GM23338 (cell line): ENCODE data around the gene NDUFA7. TPM values are rescaled to one million over a fixed set of nuclear protein-coding genes. Genes with fewer than 3 reads are reported as not detected.

ENCODE experiments used
- ATAC-seq: fragments of 200-7000 bp; cut with Tn5 transposase; 3 replicates; pipeline ENCODE4 v1.9.1; 2020
- DNase-seq: peaks from one replicate; pipeline ENCODE4 v3.0.0-alpha.2; 2015; ENCODE audit warnings: low spot score
- H2AFZ ChIP-seq: fragments of 200-600 bp; sonication (generic); 2 replicates; pipeline ENCODE4 v1.8.0; 2016; ENCODE audit warnings: antibody characterized with exemption, mild to moderate bottlenecking, moderate library complexity
- H3F3A ChIP-seq: fragments of 200-600 bp; sonication (generic); replicated peaks from 2 replicates; pipeline ENCODE4 v1.8.0; 2017; ENCODE audit warnings: antibody characterized with exemption, mixed run types, low read depth
- H3K27ac ChIP-seq: fragments of 200-600 bp; sonication (generic); 2 replicates; pipeline ENCODE4 v1.6.1; 2016; ENCODE audit warnings: low read depth
- H3K27me3 ChIP-seq: fragments of 200-600 bp; sonication (generic); 2 replicates; pipeline ENCODE4 v1.8.0; 2016; ENCODE audit warnings: mild to moderate bottlenecking, mixed run types, moderate library complexity; ENCODE audit not compliant: insufficient read depth
- H3K36me3 ChIP-seq: fragments of 200-600 bp; sonication (generic); 2 replicates; pipeline ENCODE4 v1.8.0; 2016; ENCODE audit warnings: mild to moderate bottlenecking; ENCODE audit not compliant: insufficient read depth
- H3K4me1 ChIP-seq: fragments of 200-600 bp; sonication (generic); 2 replicates; pipeline ENCODE4 v1.8.0; 2016; ENCODE audit warnings: mild to moderate bottlenecking, moderate library complexity; ENCODE audit not compliant: insufficient read depth
- H3K4me2 ChIP-seq: fragments of 200-600 bp; sonication (generic); 2 replicates; pipeline ENCODE4 v1.7.1; 2017; ENCODE audit warnings: mixed run types
- H3K4me3 ChIP-seq: fragments of 200-600 bp; sonication (generic); 2 replicates; pipeline ENCODE4 v1.6.1; 2016; ENCODE audit warnings: mixed run types
- H3K79me2 ChIP-seq: fragments of 200-600 bp; sonication (generic); replicated peaks from 2 replicates; pipeline ENCODE4 v1.8.0; 2017; ENCODE audit warnings: mild to moderate bottlenecking; ENCODE audit not compliant: insufficient read depth
- H3K9me2 ChIP-seq: fragments of 200-600 bp; sonication (generic); 2 replicates; pipeline ENCODE4 v1.8.0; 2017; ENCODE audit not compliant: insufficient read depth
- H4K20me1 ChIP-seq: fragments of 200-600 bp; sonication (generic); replicated peaks from 2 replicates; pipeline ENCODE4 v1.8.0; 2017; ENCODE audit warnings: mild to moderate bottlenecking; ENCODE audit not compliant: insufficient read depth
- H3K27ac Mint-ChIP-seq: 2 replicates; pipeline ENCODE4 v1.8.0; 2020; ENCODE audit warnings: inconsistent platforms, mild to moderate bottlenecking, moderate library complexity, mixed read lengths
- H3K27me3 Mint-ChIP-seq: 3 replicates; pipeline ENCODE4 v1.8.0; 2022; ENCODE audit warnings: low read depth, mild to moderate bottlenecking, moderate library complexity, mixed read lengths, inconsistent platforms; ENCODE audit not compliant: insufficient read depth, poor library complexity
- H3K36me3 Mint-ChIP-seq: 3 replicates; pipeline ENCODE4 v1.8.0; 2021; ENCODE audit warnings: low read depth, mild to moderate bottlenecking, inconsistent platforms, moderate library complexity, mixed read lengths
- H3K4me1 Mint-ChIP-seq: 3 replicates; pipeline ENCODE4 v1.8.0; 2020; ENCODE audit warnings: mild to moderate bottlenecking, inconsistent platforms, mixed read lengths
- H3K4me3 Mint-ChIP-seq: 3 replicates; pipeline ENCODE4 v1.8.0; 2021; ENCODE audit warnings: moderate library complexity, mild to moderate bottlenecking, inconsistent platforms, mixed read lengths
- H3K9me3 Mint-ChIP-seq: 3 replicates; pipeline ENCODE4 v1.8.0; 2020; ENCODE audit warnings: moderate library complexity, mild to moderate bottlenecking, inconsistent platforms, mixed read lengths
- CREB1 ChIP-seq: fragments of 250-450 bp; sonication (Bioruptor Pico); IDR thresholded peaks from 2 replicates; pipeline ENCODE4 v1.5.0; 2020; ENCODE audit warnings: low read depth, mild to moderate bottlenecking, moderate library complexity
- CTCF ChIP-seq, 2 experiments: fragments of 200-600 bp in 1 of 2; sonication (generic) in 1 of 2; conservative IDR thresholded peaks; 2 replicates each; pipeline versions ENCODE4 v1.5.1 to v1.6.1; 2016 to 2017; ENCODE audit warnings: antibody characterized with exemption in 2 of 2, low read depth in 2 of 2, mild to moderate bottlenecking in 2 of 2, moderate library complexity in 1 of 2
- ETS1 ChIP-seq: IDR thresholded peaks from 2 replicates; pipeline ENCODE4 v1.6.1; 2016; ENCODE audit warnings: antibody characterized with exemption
- EZH2 ChIP-seq: fragments of 200-600 bp; sonication (generic); IDR thresholded peaks from one replicate; pipeline ENCODE4 v1.8.0; 2017; ENCODE audit warnings: antibody characterized with exemption, mild to moderate bottlenecking, low read depth; ENCODE audit not compliant: unreplicated experiment
- EZH2phosphoT487 ChIP-seq: fragments of 200-600 bp; sonication (generic); IDR thresholded peaks from one replicate; pipeline ENCODE4 v1.8.1; 2018; ENCODE audit warnings: antibody characterized with exemption; ENCODE audit not compliant: unreplicated experiment
- JUNB ChIP-seq: IDR thresholded peaks from one replicate; pipeline ENCODE4 v1.6.1; 2016; ENCODE audit warnings: antibody characterized with exemption; ENCODE audit not compliant: unreplicated experiment
- NANOG ChIP-seq: IDR thresholded peaks from 2 replicates; pipeline ENCODE4 v1.6.1; 2016; ENCODE audit warnings: antibody characterized with exemption, borderline replicate concordance
- POLR2AphosphoS5 ChIP-seq: IDR thresholded peaks from 2 replicates; pipeline ENCODE4 v1.6.1; 2016; ENCODE audit warnings: antibody characterized with exemption, low read depth
- REST ChIP-seq: IDR thresholded peaks from one replicate; pipeline ENCODE4 v1.6.1; 2018; ENCODE audit warnings: antibody characterized with exemption; ENCODE audit not compliant: unreplicated experiment
- STAT1 ChIP-seq: IDR thresholded peaks from one replicate; pipeline ENCODE4 v1.6.1; 2016; ENCODE audit warnings: antibody characterized with exemption; ENCODE audit not compliant: unreplicated experiment
- ZNF114 ChIP-seq: fragments of 250-450 bp; sonication (Bioruptor Pico); IDR thresholded peaks from 2 replicates; pipeline ENCODE4 v1.5.0; 2020; ENCODE audit warnings: mild to moderate bottlenecking, moderate library complexity
- ZNF331 ChIP-seq: fragments of 250-450 bp; sonication (Bioruptor Pico); IDR thresholded peaks from 2 replicates; pipeline ENCODE4 v1.5.0; 2020; ENCODE audit warnings: low read depth, mild to moderate bottlenecking, moderate library complexity
- polyA plus RNA-seq: library from polyadenylated mRNA; unstranded; fragments of >200 nt; fragmentation: Nextera tagmentation; extraction: Ambion mirVana; gene quantifications from 2 replicates; pipeline ENCODE4 v1.2.1, GENCODE V29; 2016
- total RNA-seq: library from RNA; depleted of rRNA; stranded (reverse); fragments of >200 nt; shearing (Covaris generic); gene quantifications from 2 replicates; pipeline ENCODE4 v1.2.3, GENCODE V29; 2014
- TF ChIP-seq, protein P1 (sequence below): fragments of 250-450 bp; sonication (Bioruptor Pico); IDR thresholded peaks from 2 replicates; pipeline ENCODE4 v1.5.0; 2020; ENCODE audit warnings: mild to moderate bottlenecking, moderate library complexity

The NDUFA7 gene
- total and polyA plus RNA-seq, 2 experiments from 2014 or later: 35.1 to 344 TPM

DNA sequence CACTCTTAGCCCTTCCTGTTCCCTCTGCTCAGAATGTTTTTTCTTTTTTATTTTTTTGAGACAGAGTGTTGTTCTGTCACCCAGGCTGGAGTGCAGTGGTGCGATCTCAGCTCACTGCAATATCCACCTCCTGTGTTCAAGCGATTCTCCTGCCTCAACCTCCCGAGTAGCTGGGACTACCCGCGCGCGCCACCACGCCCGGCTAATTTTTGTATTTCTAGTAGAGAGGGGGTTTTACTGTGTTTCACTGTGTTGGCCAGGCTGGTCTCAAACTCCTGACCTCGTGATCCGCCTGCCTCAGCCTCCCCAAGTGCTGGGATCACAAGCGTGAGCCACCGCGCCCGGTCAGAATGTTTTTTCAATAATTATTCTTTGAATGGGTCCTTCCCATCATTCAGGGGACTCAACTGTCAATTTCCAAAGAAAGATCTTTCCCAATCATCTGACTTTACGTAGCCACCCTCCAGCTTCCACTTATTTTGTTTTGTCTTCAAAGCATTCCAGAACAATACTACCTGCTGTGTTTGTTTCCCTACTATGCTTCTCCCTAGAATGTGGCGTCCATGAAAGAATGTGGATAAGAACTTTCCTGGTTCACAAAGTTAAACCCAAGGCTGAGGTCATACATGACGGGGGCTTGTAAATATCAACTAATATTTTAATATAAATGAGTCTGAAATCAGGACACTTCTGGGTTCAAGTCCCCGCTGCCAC, 1.2 kb downstream of the NDUFA7 start:
- peak overlapping the region; percentile 13; the same call in 1 of the 2 replicates for H3K27ac Mint-ChIP-seq
- ATAC-seq (no peak), DNase-seq (peak; percentile 77)
- peak overlapping the region; percentile 97 for H3K4me3 Mint-ChIP-seq
- H3K4me2 ChIP-seq: peak overlapping the region; percentile 100
- H3K4me1 Mint-ChIP-seq: peaks cover 41% of the 10 kb centered on the region
- peak overlapping the region; percentile 98 for H3K27ac ChIP-seq
- H3F3A ChIP-seq: peaks cover 50% of the 10 kb centered on the region
- peaks cover 49% of the 10 kb centered on the region for H3K36me3 Mint-ChIP-seq
- peaks cover 24% of the 10 kb centered on the region for H4K20me1 ChIP-seq
- H3K9me3 Mint-ChIP-seq: no peaks in the 10 kb centered on the region
- H3K4me1 ChIP-seq: peaks cover 24% of the 10 kb centered on the region
- peaks cover 33% of the 10 kb centered on the region for H3K79me2 ChIP-seq
- no peaks in the 10 kb centered on the region for H3K27me3 ChIP-seq
- peaks cover 7% of the 10 kb centered on the region for H3K36me3 ChIP-seq
- H3K4me3 ChIP-seq: peak overlapping the region; percentile 96
- H3K27me3 Mint-ChIP-seq: peaks cover 24% of the 10 kb centered on the region
- no peaks in the 10 kb centered on the region for H3K9me2 ChIP-seq
- no peak overlapping the region for H2AFZ ChIP-seq
- TF ChIP-seq CREB1 (CRISPR knock-in tag) (no peak), POLR2AphosphoS5 (no peak), REST (no peak), ZNF331 (CRISPR knock-in tag) (no peak), EZH2 (no peak), STAT1 (no peak), CTCF (conservative IDR thresholded peaks at IDR 0.05; ENCODE audit: low read depth in 2 of 2) (no peak), ZNF114 (no peak), ETS1 (no peak), NANOG (no peak), EZH2phosphoT487 (no peak), JUNB (no peak)
- TF ChIP-seq, protein P1, sequence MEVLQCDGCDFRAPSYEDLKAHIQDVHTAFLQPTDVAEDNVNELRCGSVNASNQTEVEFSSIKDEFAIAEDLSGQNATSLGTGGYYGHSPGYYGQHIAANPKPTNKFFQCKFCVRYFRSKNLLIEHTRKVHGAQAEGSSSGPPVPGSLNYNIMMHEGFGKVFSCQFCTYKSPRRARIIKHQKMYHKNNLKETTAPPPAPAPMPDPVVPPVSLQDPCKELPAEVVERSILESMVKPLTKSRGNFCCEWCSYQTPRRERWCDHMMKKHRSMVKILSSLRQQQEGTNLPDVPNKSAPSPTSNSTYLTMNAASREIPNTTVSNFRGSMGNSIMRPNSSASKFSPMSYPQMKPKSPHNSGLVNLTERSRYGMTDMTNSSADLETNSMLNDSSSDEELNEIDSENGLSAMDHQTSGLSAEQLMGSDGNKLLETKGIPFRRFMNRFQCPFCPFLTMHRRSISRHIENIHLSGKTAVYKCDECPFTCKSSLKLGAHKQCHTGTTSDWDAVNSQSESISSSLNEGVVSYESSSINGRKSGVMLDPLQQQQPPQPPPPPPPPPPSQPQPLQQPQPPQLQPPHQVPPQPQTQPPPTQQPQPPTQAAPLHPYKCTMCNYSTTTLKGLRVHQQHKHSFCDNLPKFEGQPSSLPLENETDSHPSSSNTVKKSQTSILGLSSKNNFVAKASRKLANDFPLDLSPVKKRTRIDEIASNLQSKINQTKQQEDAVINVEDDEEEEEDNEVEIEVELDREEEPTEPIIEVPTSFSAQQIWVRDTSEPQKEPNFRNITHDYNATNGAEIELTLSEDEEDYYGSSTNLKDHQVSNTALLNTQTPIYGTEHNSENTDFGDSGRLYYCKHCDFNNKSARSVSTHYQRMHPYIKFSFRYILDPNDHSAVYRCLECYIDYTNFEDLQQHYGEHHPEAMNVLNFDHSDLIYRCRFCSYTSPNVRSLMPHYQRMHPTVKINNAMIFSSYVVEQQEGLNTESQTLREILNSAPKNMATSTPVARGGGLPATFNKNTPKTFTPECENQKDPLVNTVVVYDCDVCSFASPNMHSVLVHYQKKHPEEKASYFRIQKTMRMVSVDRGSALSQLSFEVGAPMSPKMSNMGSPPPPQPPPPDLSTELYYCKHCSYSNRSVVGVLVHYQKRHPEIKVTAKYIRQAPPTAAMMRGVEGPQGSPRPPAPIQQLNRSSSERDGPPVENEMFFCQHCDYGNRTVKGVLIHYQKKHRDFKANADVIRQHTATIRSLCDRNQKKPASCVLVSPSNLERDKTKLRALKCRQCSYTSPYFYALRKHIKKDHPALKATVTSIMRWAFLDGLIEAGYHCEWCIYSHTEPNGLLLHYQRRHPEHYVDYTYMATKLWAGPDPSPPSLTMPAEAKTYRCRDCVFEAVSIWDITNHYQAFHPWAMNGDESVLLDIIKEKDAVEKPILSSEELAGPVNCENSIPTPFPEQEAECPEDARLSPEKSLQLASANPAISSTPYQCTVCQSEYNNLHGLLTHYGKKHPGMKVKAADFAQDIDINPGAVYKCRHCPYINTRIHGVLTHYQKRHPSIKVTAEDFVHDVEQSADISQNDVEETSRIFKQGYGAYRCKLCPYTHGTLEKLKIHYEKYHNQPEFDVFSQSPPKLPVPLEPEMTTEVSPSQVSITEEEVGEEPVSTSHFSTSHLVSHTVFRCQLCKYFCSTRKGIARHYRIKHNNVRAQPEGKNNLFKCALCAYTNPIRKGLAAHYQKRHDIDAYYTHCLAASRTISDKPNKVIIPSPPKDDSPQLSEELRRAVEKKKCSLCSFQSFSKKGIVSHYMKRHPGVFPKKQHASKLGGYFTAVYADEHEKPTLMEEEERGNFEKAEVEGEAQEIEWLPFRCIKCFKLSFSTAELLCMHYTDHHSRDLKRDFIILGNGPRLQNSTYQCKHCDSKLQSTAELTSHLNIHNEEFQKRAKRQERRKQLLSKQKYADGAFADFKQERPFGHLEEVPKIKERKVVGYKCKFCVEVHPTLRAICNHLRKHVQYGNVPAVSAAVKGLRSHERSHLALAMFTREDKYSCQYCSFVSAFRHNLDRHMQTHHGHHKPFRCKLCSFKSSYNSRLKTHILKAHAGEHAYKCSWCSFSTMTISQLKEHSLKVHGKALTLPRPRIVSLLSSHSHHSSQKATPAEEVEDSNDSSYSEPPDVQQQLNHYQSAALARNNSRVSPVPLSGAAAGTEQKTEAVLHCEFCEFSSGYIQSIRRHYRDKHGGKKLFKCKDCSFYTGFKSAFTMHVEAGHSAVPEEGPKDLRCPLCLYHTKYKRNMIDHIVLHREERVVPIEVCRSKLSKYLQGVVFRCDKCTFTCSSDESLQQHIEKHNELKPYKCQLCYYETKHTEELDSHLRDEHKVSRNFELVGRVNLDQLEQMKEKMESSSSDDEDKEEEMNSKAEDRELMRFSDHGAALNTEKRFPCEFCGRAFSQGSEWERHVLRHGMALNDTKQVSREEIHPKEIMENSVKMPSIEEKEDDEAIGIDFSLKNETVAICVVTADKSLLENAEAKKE: no peak
